HEK293T (cell line): ENCODE measurements around the gene THOP1.

Source experiments
- CTCF ChIA-PET: fragments of 350-600 bp; formaldehyde crosslinking; extraction: SDS; loops from one replicate; lab custom pipeline; 2021; ENCODE audit warnings: antibody characterized with exemption, inconsistent platforms; lab: Yijun Ruan, JAX
- POLR2A ChIA-PET: fragments of 350-600 bp; formaldehyde crosslinking; extraction: SDS; loops from one replicate; lab custom pipeline; 2020; ENCODE audit warnings: antibody characterized with exemption, inconsistent platforms; lab: Yijun Ruan, JAX
- DNase-seq: peaks from one replicate; pipeline ENCODE4 v3.0.0; 2012; ENCODE audit warnings: mixed read lengths; ENCODE audit errors: extremely low spot score
- ARNT ChIP-seq: fragments of 450-650 bp; IDR thresholded peaks from 2 replicates; pipeline ENCODE4 v1.6.1; 2017; ENCODE audit warnings: mild to moderate bottlenecking
- BHLHE40 ChIP-seq: fragments of 450-650 bp; IDR thresholded peaks from 2 replicates; pipeline ENCODE4 v1.6.1; 2016; ENCODE audit warnings: mild to moderate bottlenecking, moderate library complexity, borderline replicate concordance
- CTBP1 ChIP-seq: fragments of 450-650 bp; IDR thresholded peaks from 2 replicates; pipeline ENCODE4 v1.6.1; 2016; ENCODE audit warnings: borderline replicate concordance
- ELF4 ChIP-seq: fragments of 450-650 bp; IDR thresholded peaks from 2 replicates; pipeline ENCODE4 v1.6.1; 2017; ENCODE audit warnings: antibody characterized with exemption
- FOXA1 ChIP-seq: fragments of 450-650 bp; IDR thresholded peaks from 2 replicates; pipeline ENCODE4 v1.6.1; 2016; ENCODE audit warnings: mild to moderate bottlenecking
- FOXK2 ChIP-seq: fragments of 450-650 bp; IDR thresholded peaks from 2 replicates; pipeline ENCODE4 v1.6.1; 2016; ENCODE audit warnings: mild to moderate bottlenecking
- FOXM1 ChIP-seq: fragments of 450-650 bp; IDR thresholded peaks from 2 replicates; pipeline ENCODE4 v1.6.1; 2017; ENCODE audit warnings: mild to moderate bottlenecking, borderline replicate concordance
- HDGF ChIP-seq: fragments of 450-650 bp; IDR thresholded peaks from 2 replicates; pipeline ENCODE4 v1.6.1; 2017; ENCODE audit warnings: antibody characterized with exemption, borderline replicate concordance
- L3MBTL2 ChIP-seq: fragments of 450-650 bp; conservative IDR thresholded peaks from 2 replicates; pipeline ENCODE4 v1.6.1; 2016; ENCODE audit warnings: mild to moderate bottlenecking
- LEF1 ChIP-seq: fragments of 450-650 bp; IDR thresholded peaks from 2 replicates; pipeline ENCODE4 v1.6.1; 2017; ENCODE audit warnings: mild to moderate bottlenecking, borderline replicate concordance
- NFRKB ChIP-seq: fragments of 450-650 bp; IDR thresholded peaks from 2 replicates; pipeline ENCODE4 v1.6.1; 2016; ENCODE audit warnings: mild to moderate bottlenecking, moderate library complexity
- PKNOX1 ChIP-seq: fragments of 450-650 bp; IDR thresholded peaks from 2 replicates; pipeline ENCODE4 v1.6.1; 2016
- SP1 ChIP-seq: fragments of 450-650 bp; IDR thresholded peaks from 2 replicates; pipeline ENCODE4 v1.6.1; 2017
- SUZ12 ChIP-seq: fragments of 450-650 bp; IDR thresholded peaks from 2 replicates; pipeline ENCODE4 v1.6.1; 2016; ENCODE audit warnings: mild to moderate bottlenecking
- TARDBP ChIP-seq: fragments of 450-650 bp; IDR thresholded peaks from 2 replicates; pipeline ENCODE4 v1.6.1; 2016
- ZNF384 ChIP-seq: fragments of 450-650 bp; IDR thresholded peaks from 2 replicates; pipeline ENCODE4 v1.6.1; 2016

Gene THOP1

GRCh38 chr19:2853015-2853606 lies 67.8 kb downstream of the THOP1 start:
- CTCF ChIA-PET = no interaction called here
- POLR2A ChIA-PET = no interaction called here
- DNase-seq = no peak
- TF ChIP-seq TARDBP (no peak), ZNF384 (no peak), CTBP1 (no peak), FOXK2 (no peak), SUZ12 (no peak), L3MBTL2 (no peak), SP1 (no peak), ARNT (no peak), FOXM1 (no peak), HDGF (no peak), LEF1 (no peak), PKNOX1 (no peak), BHLHE40 (no peak), NFRKB (no peak), FOXA1 (no peak), ELF4 (no peak)

GRCh38 chr19:2854849-2855248 lies 69.5 kb downstream of the THOP1 start:
- POLR2A ChIA-PET = no interaction called here
- CTCF ChIA-PET = no interaction called here

GRCh38 chr19:2856457-2857050 lies 71.3 kb downstream of the THOP1 start:
- ChIA-PET POLR2A (no interaction called here), CTCF (no interaction called here)

More at GRCh38 chr19:2854849-2855248, 69.5 kb downstream of the THOP1 start:
- TF ChIP-seq NFRKB = no peak
- no peak for TF ChIP-seq ARNT
- no peak for TF ChIP-seq FOXM1
- no peak for TF ChIP-seq ZNF384
- no peak for TF ChIP-seq SUZ12
- TF ChIP-seq PKNOX1 = no peak
- TF ChIP-seq LEF1 = no peak
- TF ChIP-seq FOXA1 = no peak
- no peak for TF ChIP-seq SP1
- TF ChIP-seq ELF4 = no peak
- no peak for TF ChIP-seq HDGF
- no peak for TF ChIP-seq BHLHE40
- no peak for TF ChIP-seq TARDBP
- no peak for TF ChIP-seq CTBP1
- no peak for TF ChIP-seq L3MBTL2
- TF ChIP-seq FOXK2 = no peak
- DNase-seq = no peak

GRCh38 chr19:2858864-2859263 lies 73.6 kb downstream of the THOP1 start:
- no peak for DNase-seq
- TF ChIP-seq CTBP1 (no peak), ARNT (no peak), ELF4 (no peak), LEF1 (no peak)
- ChIA-PET CTCF (no interaction called here), POLR2A (interaction anchor here (2.4 kb wide), 1 partner anchor 18 kb away, joined by 6 read pairs; the partner anchor contains the start of gene ZNF555)

More at GRCh38 chr19:2856457-2857050, 71.3 kb downstream of the THOP1 start:
- DNase-seq = no peak
- TF ChIP-seq TARDBP (no peak), HDGF (no peak), ELF4 (no peak), SP1 (no peak), ARNT (no peak), FOXK2 (no peak), NFRKB (no peak), FOXM1 (no peak), CTBP1 (no peak), L3MBTL2 (no peak), PKNOX1 (no peak), LEF1 (no peak), BHLHE40 (no peak), SUZ12 (no peak), ZNF384 (no peak)

- ChIA-PET CTCF (no interaction called here), POLR2A (no interaction called here)
- TF ChIP-seq FOXA1 (no peak), SP1 (no peak), ARNT (no peak), LEF1 (no peak), ZNF384 (no peak), PKNOX1 (no peak)
- no peak for DNase-seq
Observed at GRCh38 chr19:2863816-2864215, 78.5 kb downstream of the THOP1 start.
